Measurements from ENCODE around the gene KIF22. TPM values are rescaled to one million over a fixed set of nuclear protein-coding genes. Genes with fewer than 3 reads are reported as not detected.

KIF22 gene
- total RNA-seq, 1 experiment from 2014 or later: 111 TPM

- intact Hi-C loops (cut with micrococcal nuclease; ENCODE audit: unreplicated experiment) (no loop called here), in situ Hi-C loops (cut with HindIII; ENCODE audit: low pct_unique_long_range_greater_than_20kb, low sequenced_read_pairs) (no loop called here)
- ATAC-seq (peak; percentile 4; the same call in 1 of the 2 replicates), DNase-seq (ENCODE audit: low read depth, low spot score) (no peak)
- no peak overlapping the region for H3K4me3 ChIP-seq (ENCODE audit: low read depth in 2 of 2, low read length in 2 of 2)
- no peaks in the 10 kb centered on the region for H3K9me3 ChIP-seq (ENCODE audit: control insufficient read depth, insufficient read depth, low read depth, low read length)
- ChIA-PET POLR2A (no interaction called here), CTCF (no interaction called here)
- peak overlapping the region; percentile 36 for H3K27ac ChIP-seq (ENCODE audit: low read length)
- BruUV-seq (replicated peaks): no TSS peak
- TF ChIP-seq REST (IDR thresholded peaks at IDR 0.05; ENCODE audit: insufficient read depth in 1 of 2, low read depth in 2 of 2, low read length in 1 of 2) (no peak), POLR2AphosphoS5 (IDR thresholded peaks at IDR 0.05; ENCODE audit: low read depth, low read length) (no peak), CTCF (IDR thresholded peaks at IDR 0.05) (no peak), SIN3A (IDR thresholded peaks at IDR 0.05; ENCODE audit: borderline replicate concordance, insufficient read depth, low read depth, low read length) (no peak), TCF7L2 (IDR thresholded peaks at IDR 0.05; ENCODE audit: low read depth, low read length) (no peak)
- H3K4me1 ChIP-seq (ENCODE audit: control insufficient read depth, insufficient read depth, low read length): peaks cover 37% of the 10 kb centered on the region
- H3K36me3 ChIP-seq (ENCODE audit: control insufficient read depth, insufficient read depth, low read length): no peaks in the 10 kb centered on the region; the same call in 1 of the 2 replicates
- H3K27me3 ChIP-seq (ENCODE audit: control insufficient read depth, insufficient read depth, low read length): no peaks in the 10 kb centered on the region
Observed at GRCh38 chr16:29825145-29826044, 34.8 kb downstream of the KIF22 start.

- POLR2A ChIA-PET: no interaction called here
- no peak for DNase-seq (ENCODE audit: low read depth, low spot score)
- Histone ChIP-seq H3K36me3 (ENCODE audit: control insufficient read depth, insufficient read depth, low read length) (no peaks in the 10 kb centered on the region), H3K4me1 (ENCODE audit: control insufficient read depth, insufficient read depth, low read length) (peaks cover 29% of the 10 kb centered on the region), H3K27ac (ENCODE audit: low read length) (no peak overlapping the region), H3K27me3 (ENCODE audit: control insufficient read depth, insufficient read depth, low read length) (no peaks in the 10 kb centered on the region), H3K9me3 (ENCODE audit: control insufficient read depth, insufficient read depth, low read depth, low read length) (no peaks in the 10 kb centered on the region), H3K4me3 (ENCODE audit: low read depth in 2 of 2, low read length in 2 of 2) (no peak overlapping the region)
- no peak for TF ChIP-seq REST (IDR thresholded peaks at IDR 0.05; ENCODE audit: insufficient read depth in 1 of 2, low read depth in 2 of 2, low read length in 1 of 2)
- TF ChIP-seq POLR2AphosphoS5 (IDR thresholded peaks at IDR 0.05; ENCODE audit: low read depth, low read length): no peak
- no peak for TF ChIP-seq CTCF (IDR thresholded peaks at IDR 0.05)
- intact Hi-C loops (cut with micrococcal nuclease; ENCODE audit: unreplicated experiment) (no loop called here), in situ Hi-C loops (cut with HindIII; ENCODE audit: low pct_unique_long_range_greater_than_20kb, low sequenced_read_pairs) (no loop called here)
- no TSS peak for BruUV-seq (replicated peaks)
- CTCF ChIA-PET: interaction anchor here (0.6 to 0.7 kb wide), 3 partner anchors 9 to 214 kb away, joined by 7 to 20 read pairs (median 10); no protein-coding TSS in a partner anchor
- ATAC-seq: no peak
Observed at GRCh38 chr16:29826342-29826695, 35.8 kb downstream of the KIF22 start.
